Adrenal gland (tissue), 12 donors: ENCODE data around the gene ABCC12. TPM values are rescaled to one million over a fixed set of nuclear protein-coding genes. Genes with fewer than 3 reads are reported as not detected.

Experiments
- DNase-seq, 7 donors: peaks; one replicate each; pipeline ENCODE4 v3.0.0-alpha.2; 2019 to 2020
- H3K27ac ChIP-seq, 5 donors: fragments of 200-600 bp; sonication (generic) in 4 of 5; 1 replicate in 3 of 5; 2 replicates in 2 of 5; pipeline versions ENCODE4 v1.5.1 to v1.8.0; 2016 to 2020; ENCODE audit warnings: mild to moderate bottlenecking in 1 of 5
- H3K27me3 ChIP-seq: fragments of 200-600 bp; 2 replicates; pipeline ENCODE4 v1.8.0; 2021
- H3K36me3 ChIP-seq, 2 donors: fragments of 200-600 bp; replicated peaks in 1 of 2; 1 replicate in 1 of 2; 2 replicates in 1 of 2; pipeline versions ENCODE4 v1.5.1 to v1.8.0; 2018 to 2022
- H3K4me1 ChIP-seq, 2 donors: fragments of 200-600 bp; replicated peaks in 1 of 2; 1 replicate in 1 of 2; 2 replicates in 1 of 2; pipeline versions ENCODE4 v1.5.1 to v1.8.0; 2018 to 2021
- H3K4me3 ChIP-seq, 4 donors: fragments of 200-600 bp; sonication (generic) in 3 of 4; one replicate each; pipeline ENCODE4 v1.5.1; 2016 to 2018
- H3K9me3 ChIP-seq, 3 donors: fragments of 200-600 bp; sonication (generic) in 1 of 3; replicated peaks in 1 of 3; 1 replicate in 2 of 3; 2 replicates in 1 of 3; pipeline versions ENCODE4 v1.5.1 to v1.8.0; 2016 to 2021
- CTCF ChIP-seq, 6 experiments: fragments of 450-650 bp in 4 of 6; fragments of 200-600 bp in 2 of 6; sonication (generic) in 1 of 6; IDR thresholded peaks; 1 replicate in 5 of 6; 2 replicates in 1 of 6; pipeline versions ENCODE4 v1.5.1 to v1.8.0; 2016 to 2021; ENCODE audit warnings: antibody characterized with exemption in 6 of 6, mild to moderate bottlenecking in 2 of 6, moderate library complexity in 1 of 6
- POLR2A ChIP-seq, 2 donors: fragments of 450-650 bp; IDR thresholded peaks; one replicate each; pipeline ENCODE4 v1.6.1; 2017; ENCODE audit warnings: antibody characterized with exemption in 2 of 2, mild to moderate bottlenecking in 2 of 2, moderate library complexity in 1 of 2
- WGBS, 4 donors: extraction: QIAGEN DNeasy Blood & Tissue Kit in 2 of 4; methylation state at CpG; one replicate each; pipeline versions ENCODE4 v1.1.5 to v1.1.7; 2013 to 2017; 5-methylcytosine and 5-hydroxymethylcytosine counted together
- intact Hi-C, 2 donors: fragments of 100-400 bp; cut with DNase I; formaldehyde crosslinking; loops; one replicate each; pipeline versions ENCODE4 v1.14.1 to v1.15.0; 2022 to 2023
- polyA plus RNA-seq, 3 donors: library from polyadenylated mRNA; stranded (reverse); fragments of 200-250 nt in 2 of 3; fragments of 350-450 nt in 1 of 3; fragmentation: Illumina TruSeq in 1 of 3; extraction: RNeasy Lipid Tissue Mini Kit (QIAGEN cat#74804) in 1 of 3; gene quantifications; one replicate each; pipeline ENCODE4 v1.2.3, GENCODE V29; 2013 to 2014
- total RNA-seq, 9 donors: library from RNA; depleted of rRNA in 4 of 9; stranded (reverse); fragments of >200 nt in 4 of 9; fragments of 120-200 nt in 1 of 9; fragmentation: NEBNext Ultra II Directional in 1 of 9; extraction: Animal tissue kit (Norgen Biotek cat#: 25700) in 1 of 9; gene quantifications; one replicate each; pipeline versions ENCODE4 v1.1.0 to v1.2.4, GENCODE V29; 2013 to 2023
- donor health status: healthy with polysubstance abuse.
- donor health status: Bipolar disorder and iron deficiency.
- donor health status: DM: yes; HTN: yes; CAD: no.
- donor health status: DM: no; HTN: no; CAD: no.
- donor health status: DM: no; HTN: no; CAD: no.
- donor health status: DM: yes; HTN: yes; CAD: no.

ABCC12 gene
- total and polyA plus RNA-seq, 12 donors = not detected

- intact Hi-C loops = no loop called here
These were observed 23.1 kb downstream of the ABCC12 start for GRCh38 chr16:48132696-48133095.

GRCh38 chr16:48131201-48131935 is 24.4 kb downstream of the ABCC12 start:
- no peak for DNase-seq

More at GRCh38 chr16:48132696-48133095, 23.1 kb downstream of the ABCC12 start:
- Histone ChIP-seq H3K4me1 (no peaks in the 10 kb centered on the region), H3K9me3 (no peaks in the 10 kb centered on the region), H3K36me3 (no peaks in the 10 kb centered on the region), H3K27me3 (no peaks in the 10 kb centered on the region), H3K4me3 (no peak overlapping the region), H3K27ac (no peak overlapping the region)
- TF ChIP-seq POLR2A (IDR thresholded peaks at IDR 0.05) (no peak), CTCF (IDR thresholded peaks at IDR 0.05) (no peak)
- no peak for DNase-seq
- 79 to 83% (median 82%) methylated on average over 3 of the region's 3 CpGs for WGBS, 4 donors

GRCh38 chr16:48129926-48130325 is 25.9 kb downstream of the ABCC12 start:
- Histone ChIP-seq H3K27ac (no peak overlapping the region), H3K4me3 (no peak overlapping the region), H3K9me3 (no peaks in the 10 kb centered on the region), H3K4me1 (peaks cover 0 to 4% of the 10 kb centered on the region in 2 donors), H3K27me3 (no peaks in the 10 kb centered on the region), H3K36me3 (no peaks in the 10 kb centered on the region)
- intact Hi-C loops = no loop called here
- TF ChIP-seq POLR2A (IDR thresholded peaks at IDR 0.05) (no peak), CTCF (IDR thresholded peaks at IDR 0.05) (no peak)
- 85 to 93% (median 88%) methylated on average over 3 of the region's 3 CpGs for WGBS, 4 donors
- no peak for DNase-seq

More at GRCh38 chr16:48131201-48131935, 24.4 kb downstream of the ABCC12 start:
- no peaks in the 10 kb centered on the region for H3K27me3 ChIP-seq
- peaks cover 0 to 4% of the 10 kb centered on the region in 2 donors for H3K4me1 ChIP-seq
- TF ChIP-seq CTCF (IDR thresholded peaks at IDR 0.05) = no peak
- no peak for TF ChIP-seq POLR2A (IDR thresholded peaks at IDR 0.05)
- H3K9me3 ChIP-seq = no peaks in the 10 kb centered on the region
- no peak overlapping the region for H3K27ac ChIP-seq
- no peak overlapping the region for H3K4me3 ChIP-seq
- WGBS, 4 donors = 79 to 89% (median 84%) methylated on average over 6 of the region's 6 CpGs
- H3K36me3 ChIP-seq = no peaks in the 10 kb centered on the region
- intact Hi-C loops = no loop called here

- no peaks in the 10 kb centered on the region for H3K9me3 ChIP-seq
These were observed 27.0 kb downstream of the ABCC12 start for GRCh38 chr16:48128769-48129168.

More at GRCh38 chr16:48128769-48129168, 27.0 kb downstream of the ABCC12 start:
- no peak overlapping the region for H3K27ac ChIP-seq
- H3K36me3 ChIP-seq = no peaks in the 10 kb centered on the region
- H3K27me3 ChIP-seq = no peaks in the 10 kb centered on the region
- no peak overlapping the region for H3K4me3 ChIP-seq
- DNase-seq = no peak
- H3K4me1 ChIP-seq = peaks cover 0 to 4% of the 10 kb centered on the region in 2 donors
- intact Hi-C loops = no loop called here
- TF ChIP-seq CTCF (IDR thresholded peaks at IDR 0.05) (no peak), POLR2A (IDR thresholded peaks at IDR 0.05) (no peak)
- WGBS, 4 donors = 47 to 56% (median 50%) methylated on average over 2 of the region's 2 CpGs
